ENCODE data around the gene C1orf35.

The C1orf35 gene

GRCh38 chr1:228109073-228109961 is 6.2 kb upstream of the C1orf35 start, which contains the start of gene MRPL55:
Gene MRPL55, minus strand, starts transcription at chr1:228109299. Its CDS starts 1,039 bp downstream, at chr1:228108260.
- DNase-seq = peak; percentile 59

- no peak for DNase-seq
Observed at GRCh38 chr1:228108742-228109072, 5.6 kb upstream of the C1orf35 start.

GRCh38 chr1:228108055-228108690 is 5.0 kb upstream of the C1orf35 start:
- no peak for DNase-seq

GRCh38 chr1:228107636-228108035 is 4.5 kb upstream of the C1orf35 start:
- DNase-seq = no peak

- DNase-seq = no peak
Observed at GRCh38 chr1:228106800-228107054, 3.6 kb upstream of the C1orf35 start.

GRCh38 chr1:228105996-228106799 is 3.1 kb upstream of the C1orf35 start:
- DNase-seq = no peak

GRCh38 chr1:228105270-228105995 is 2.3 kb upstream of the C1orf35 start:
- no peak for DNase-seq

GRCh38 chr1:228104526-228105269 is 1.6 kb upstream of the C1orf35 start:
- no peak for DNase-seq

- no peak for DNase-seq
Observed at GRCh38 chr1:228101994-228102790, 933 bp downstream of the C1orf35 start.

- DNase-seq = no peak
Observed at GRCh38 chr1:228101614-228101993, 1.5 kb downstream of the C1orf35 start.

GRCh38 chr1:228100822-228101613 is 2.1 kb downstream of the C1orf35 start:
- DNase-seq = no peak

GRCh38 chr1:228099331-228099732 is 3.8 kb downstream of the C1orf35 start:
- DNase-seq = no peak

GRCh38 chr1:228098323-228098931 is 4.7 kb downstream of the C1orf35 start:
- DNase-seq = no peak

GRCh38 chr1:228097333-228098081 is 5.6 kb downstream of the C1orf35 start:
- DNase-seq = no peak

GRCh38 chr1:228096416-228097332 is 6.5 kb downstream of the C1orf35 start:
- DNase-seq = no peak

- DNase-seq = no peak
Observed at GRCh38 chr1:228095938-228096337, 7.2 kb downstream of the C1orf35 start.

- DNase-seq = no peak
Observed at GRCh38 chr1:228095161-228095560, 8.0 kb downstream of the C1orf35 start.

- no peak for DNase-seq
Observed at GRCh38 chr1:228094432-228095016, 8.6 kb downstream of the C1orf35 start.
